Testis (tissue), 3 donors: ENCODE measurements around the gene SNX21. TPM values are rescaled to one million over a fixed set of nuclear protein-coding genes. Genes with fewer than 3 reads are reported as not detected.
A peak's percentile ranks its signal among the peaks of the same experiment; 100 is the strongest.
"Not testable (repeated sequence)": the region's sequence is repeated elsewhere in the genome, so short reads cannot be mapped to it uniquely, and the experiment has no call there.

ENCODE experiments used
- DNase-seq: peaks from one replicate; pipeline ENCODE4 v3.0.0-alpha.2; 2019
- H3K27ac ChIP-seq, 2 donors: fragments of 200-600 bp; sonication (generic); one replicate each; pipeline ENCODE4 v1.5.1; 2019
- H3K27me3 ChIP-seq: fragments of 200-600 bp; sonication (generic); one replicate; pipeline ENCODE4 v1.5.1; 2019
- H3K36me3 ChIP-seq: fragments of 200-600 bp; sonication (generic); one replicate; pipeline ENCODE4 v1.5.1; 2017; ENCODE audit warnings: low read depth; ENCODE audit errors: missing control alignments
- H3K4me1 ChIP-seq: fragments of 200-600 bp; sonication (generic); one replicate; pipeline ENCODE4 v1.5.1; 2019
- H3K4me3 ChIP-seq, 2 donors: fragments of 200-600 bp; sonication (generic); one replicate each; pipeline ENCODE4 v1.5.1; 2017 to 2019
- H3K9me3 ChIP-seq: fragments of 200-600 bp; sonication (generic); one replicate; pipeline ENCODE4 v1.5.1; 2017
- POLR2A ChIP-seq: fragments of 450-650 bp; IDR thresholded peaks from one replicate; pipeline ENCODE4 v1.6.1; 2017; ENCODE audit warnings: antibody characterized with exemption, mild to moderate bottlenecking, moderate library complexity
- WGBS, 2 donors: methylation state at CpG; one replicate each; pipeline ENCODE4 v1.1.5; 2018; 5-methylcytosine and 5-hydroxymethylcytosine counted together
- intact Hi-C: fragments of 100-400 bp; cut with DNase I; formaldehyde crosslinking; loops from one replicate; pipeline ENCODE4 v1.15.1; 2023; ENCODE audit warnings: low total_unique reads
- polyA plus RNA-seq: library from polyadenylated mRNA; stranded (reverse); fragments of 350-450 nt; fragmentation: Illumina TruSeq; extraction: RNeasy Lipid Tissue Mini Kit (QIAGEN cat#74804); gene quantifications from one replicate; pipeline ENCODE4 v1.2.3, GENCODE V29; 2014; ENCODE audit warnings: low read depth, low replicate concordance; ENCODE audit not compliant: insufficient read depth
- total RNA-seq, 2 donors: library from RNA; depleted of rRNA; stranded (reverse); fragments of >200 nt; gene quantifications; one replicate each; pipeline ENCODE4 v1.2.3, GENCODE V29; 2016
- TF ChIP-seq, protein P1 (sequence below), 3 experiments: fragments of 450-650 bp in 2 of 3; fragments of 200-600 bp in 1 of 3; sonication (generic) in 1 of 3; IDR thresholded peaks; one replicate each; pipeline ENCODE4 v1.5.1; 2016 to 2019; ENCODE audit warnings: antibody characterized with exemption in 3 of 3, mild to moderate bottlenecking in 2 of 3, moderate library complexity in 1 of 3

Gene SNX21
- total and polyA plus RNA-seq, 3 donors from 2014 or later = 23.9 to 82.4 (median 77.9) TPM

DNA sequence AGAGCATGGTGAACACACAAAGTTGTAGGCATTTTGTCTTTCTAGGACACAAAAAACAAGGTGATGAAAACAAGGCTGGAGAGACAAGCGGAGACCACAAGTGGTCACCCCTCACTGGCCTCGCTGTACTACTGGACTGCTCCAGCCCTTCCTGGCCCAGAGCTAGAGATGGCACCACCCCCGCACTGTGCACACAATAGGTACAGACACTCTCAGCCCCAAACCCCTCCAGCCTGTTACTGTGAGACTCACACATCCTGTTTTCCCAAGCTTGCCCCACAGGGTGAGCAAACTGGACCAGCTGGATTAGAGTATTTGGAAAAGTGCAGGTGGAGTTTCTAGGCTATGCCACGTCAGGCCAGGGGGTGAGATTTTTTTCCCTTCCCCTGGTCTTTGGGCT, 39.0 kb downstream of the SNX21 start:
- H3K27me3 ChIP-seq = no peaks in the 10 kb centered on the region
- no peak overlapping the region for H3K27ac ChIP-seq
- H3K4me3 ChIP-seq = no peak overlapping the region
- WGBS, 2 donors = 86 to 93% methylated on average over 4 of the region's 4 CpGs
- H3K9me3 ChIP-seq = no peaks in the 10 kb centered on the region
- TF ChIP-seq POLR2A = no peak
- TF ChIP-seq, protein P1, sequence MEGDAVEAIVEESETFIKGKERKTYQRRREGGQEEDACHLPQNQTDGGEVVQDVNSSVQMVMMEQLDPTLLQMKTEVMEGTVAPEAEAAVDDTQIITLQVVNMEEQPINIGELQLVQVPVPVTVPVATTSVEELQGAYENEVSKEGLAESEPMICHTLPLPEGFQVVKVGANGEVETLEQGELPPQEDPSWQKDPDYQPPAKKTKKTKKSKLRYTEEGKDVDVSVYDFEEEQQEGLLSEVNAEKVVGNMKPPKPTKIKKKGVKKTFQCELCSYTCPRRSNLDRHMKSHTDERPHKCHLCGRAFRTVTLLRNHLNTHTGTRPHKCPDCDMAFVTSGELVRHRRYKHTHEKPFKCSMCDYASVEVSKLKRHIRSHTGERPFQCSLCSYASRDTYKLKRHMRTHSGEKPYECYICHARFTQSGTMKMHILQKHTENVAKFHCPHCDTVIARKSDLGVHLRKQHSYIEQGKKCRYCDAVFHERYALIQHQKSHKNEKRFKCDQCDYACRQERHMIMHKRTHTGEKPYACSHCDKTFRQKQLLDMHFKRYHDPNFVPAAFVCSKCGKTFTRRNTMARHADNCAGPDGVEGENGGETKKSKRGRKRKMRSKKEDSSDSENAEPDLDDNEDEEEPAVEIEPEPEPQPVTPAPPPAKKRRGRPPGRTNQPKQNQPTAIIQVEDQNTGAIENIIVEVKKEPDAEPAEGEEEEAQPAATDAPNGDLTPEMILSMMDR (IDR thresholded peaks at IDR 0.05) = no peak
- no peak for DNase-seq
- intact Hi-C loops = no loop called here
- no peaks in the 10 kb centered on the region for H3K36me3 ChIP-seq
- peaks cover 4% of the 10 kb centered on the region for H3K4me1 ChIP-seq

DNA sequence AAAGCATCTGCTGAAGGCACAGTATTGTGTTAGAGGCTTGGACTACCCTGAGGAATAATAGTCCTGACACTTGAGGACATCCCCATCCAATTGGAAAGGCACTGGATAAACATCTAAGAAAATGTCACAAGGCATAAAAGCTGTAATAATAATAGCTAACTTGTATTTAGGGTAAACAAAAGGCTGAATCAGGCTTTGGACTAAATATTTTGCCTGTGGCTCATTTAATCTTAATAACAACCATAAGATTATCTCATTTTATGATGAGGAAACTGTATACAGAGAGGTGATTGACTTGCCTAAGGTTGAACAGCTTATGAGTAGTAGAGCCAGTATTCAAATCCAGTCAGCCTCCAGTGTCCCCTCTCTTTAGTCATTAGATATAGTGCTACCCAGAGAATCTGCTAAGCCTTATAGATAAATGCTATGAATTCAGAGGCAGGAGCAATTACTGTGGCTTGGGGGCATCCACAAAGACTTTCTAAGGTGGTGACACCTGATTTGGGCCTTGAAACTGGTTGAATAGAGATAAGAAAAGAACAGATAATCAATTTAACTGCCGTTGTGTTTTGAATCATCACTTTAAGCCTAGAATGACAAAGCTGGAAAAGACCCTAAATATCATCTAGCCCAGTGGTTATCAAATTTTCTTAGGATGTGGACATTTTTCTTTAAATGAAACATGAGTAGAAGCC, 40.0 kb downstream of the SNX21 start:
- Histone ChIP-seq H3K36me3 (no peaks in the 10 kb centered on the region), H3K27ac (no peak overlapping the region), H3K9me3 (no peaks in the 10 kb centered on the region), H3K4me3 (no peak overlapping the region), H3K27me3 (no peaks in the 10 kb centered on the region), H3K4me1 (peaks cover 3% of the 10 kb centered on the region)
- TF ChIP-seq, protein P1 (IDR thresholded peaks at IDR 0.05) = no peak
- no peak for TF ChIP-seq POLR2A
- DNase-seq = no peak
- 50 to 58% methylated on average over 1 of the region's 1 CpG for WGBS, 2 donors
- intact Hi-C loops = no loop called here

DNA sequence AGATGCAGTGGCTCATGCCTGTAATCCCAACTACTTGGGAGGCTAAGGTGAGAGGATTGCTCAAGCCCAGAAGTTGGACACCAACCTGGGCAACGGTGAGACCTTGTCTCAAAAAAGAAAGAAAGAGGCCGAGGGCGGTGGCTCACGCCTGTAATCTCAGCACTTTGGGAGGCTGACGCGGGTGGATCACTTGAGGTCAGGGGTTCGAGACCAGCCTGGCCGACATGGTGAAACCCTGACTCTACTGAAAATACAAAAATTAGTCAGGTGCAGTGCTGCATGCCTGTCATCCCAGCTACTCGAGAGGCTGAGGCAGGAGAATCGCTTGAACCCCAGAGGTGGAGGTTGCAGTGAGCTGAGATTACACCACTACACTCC, 40.5 kb downstream of the SNX21 start:
- H3K27me3 ChIP-seq, H3K9me3 ChIP-seq, H3K27ac ChIP-seq, H3K36me3 ChIP-seq, H3K4me3 ChIP-seq, H3K4me1 ChIP-seq, intact Hi-C loops, DNase-seq: not testable (repeated sequence)
- WGBS, 2 donors = 92 to 93% methylated on average over 10 of the region's 10 CpGs

DNA sequence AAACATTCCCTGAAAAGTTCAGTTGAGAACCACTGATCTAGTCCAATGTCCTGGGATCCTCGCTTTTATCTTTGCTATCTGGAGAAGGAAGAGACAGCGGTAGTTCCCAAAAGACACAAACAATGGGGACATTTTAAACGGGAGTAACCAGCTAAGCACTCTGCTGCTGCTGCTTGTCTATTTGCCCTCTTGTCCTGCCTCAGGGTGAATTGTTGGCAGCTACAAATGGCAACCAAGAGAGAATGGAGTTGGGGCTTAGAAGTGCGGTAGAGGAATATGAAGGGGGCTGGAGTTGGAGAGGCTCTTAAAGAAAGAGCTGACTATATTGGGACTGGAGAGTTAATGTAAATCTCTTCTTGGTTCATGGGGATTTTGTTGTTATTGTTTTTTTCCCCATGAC, 41.0 kb downstream of the SNX21 start:
- H3K27me3 ChIP-seq = no peaks in the 10 kb centered on the region
- no peak overlapping the region for H3K4me3 ChIP-seq
- H3K36me3 ChIP-seq = no peaks in the 10 kb centered on the region
- no peak for DNase-seq
- 68 to 85% methylated on average over 4 of the region's 4 CpGs for WGBS, 2 donors
- H3K27ac ChIP-seq = no peak overlapping the region
- peaks cover 8% of the 10 kb centered on the region for H3K4me1 ChIP-seq
- TF ChIP-seq POLR2A = no peak
- TF ChIP-seq, protein P1 (IDR thresholded peaks at IDR 0.05) = no peak
- intact Hi-C loops = no loop called here
- no peaks in the 10 kb centered on the region for H3K9me3 ChIP-seq

DNA sequence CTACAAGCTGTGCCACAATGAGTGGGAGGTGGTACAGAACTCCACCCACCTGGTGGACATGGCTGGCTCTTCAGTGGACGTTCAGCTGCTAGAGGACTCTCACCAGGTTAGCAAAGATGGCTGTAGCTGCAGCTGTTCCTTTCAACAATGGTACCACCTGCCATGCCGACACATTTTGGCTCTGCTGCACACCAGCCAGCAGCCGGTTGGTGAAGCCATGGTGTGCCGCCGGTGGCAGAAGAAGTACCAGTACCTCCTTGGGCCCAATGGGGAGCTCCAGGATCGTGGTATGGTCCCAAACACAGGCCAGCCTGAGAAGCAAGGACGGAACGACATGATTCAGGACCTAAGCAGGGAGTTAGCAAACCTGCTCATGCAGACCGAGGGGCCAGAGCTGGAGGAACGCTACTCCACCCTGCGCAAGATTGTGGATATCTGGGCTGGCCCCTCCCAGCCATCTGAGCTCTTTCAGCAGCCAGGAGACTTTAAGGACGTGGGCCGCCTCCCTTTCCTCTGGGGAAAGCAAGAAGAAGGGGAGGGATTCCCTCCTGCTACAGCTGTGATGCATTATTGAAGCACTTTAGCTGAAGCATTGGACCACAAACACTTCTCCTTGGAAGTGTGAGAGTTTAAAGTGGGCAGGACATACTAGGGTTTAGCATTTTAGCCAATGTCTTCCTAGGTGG, 44.6 kb downstream of the SNX21 start:
- WGBS, 2 donors = 55 to 66% methylated on average over 9 to 13 of the region's 13 CpGs
- H3K9me3 ChIP-seq = no peaks in the 10 kb centered on the region
- no peaks in the 10 kb centered on the region for H3K27me3 ChIP-seq
- peak overlapping the region; percentile 9 to 71 for H3K27ac ChIP-seq
- no peaks in the 10 kb centered on the region for H3K36me3 ChIP-seq
- intact Hi-C loops = no loop called here
- peak; percentile 72 for DNase-seq
- H3K4me3 ChIP-seq = no peak overlapping the region
- TF ChIP-seq, protein P1 (IDR thresholded peaks at IDR 0.05) = no peak
- TF ChIP-seq POLR2A = no peak
- peaks cover 20% of the 10 kb centered on the region for H3K4me1 ChIP-seq
